Upper lobe of right lung (tissue), 1 donor: ENCODE results near the gene HMGXB3. TPM values are rescaled to one million over a fixed set of nuclear protein-coding genes. Genes with fewer than 3 reads are reported as not detected.
A peak's percentile ranks its signal among the peaks of the same experiment; 100 is the strongest.

Experiments used
- ATAC-seq: fragments of 200-7000 bp; cut with Tn5 transposase; one replicate; pipeline ENCODE4 v1.9.1; 2020; ENCODE audit warnings: mild to moderate bottlenecking, moderate library complexity
- DNase-seq: peaks from one replicate; pipeline ENCODE4 v3.0.0-alpha.2; 2020
- H3K27ac ChIP-seq: fragments of 200-600 bp; one replicate; pipeline ENCODE4 v1.8.0; 2022
- H3K27me3 ChIP-seq: fragments of 200-600 bp; one replicate; pipeline ENCODE4 v1.8.0; 2022; ENCODE audit warnings: mild to moderate bottlenecking
- H3K36me3 ChIP-seq: fragments of 200-600 bp; one replicate; pipeline ENCODE4 v1.8.0; 2022
- H3K4me1 ChIP-seq: fragments of 200-600 bp; one replicate; pipeline ENCODE4 v1.8.0; 2022
- H3K4me3 ChIP-seq: fragments of 200-600 bp; one replicate; pipeline ENCODE4 v1.8.0; 2022; ENCODE audit warnings: mild to moderate bottlenecking
- H3K9me3 ChIP-seq: fragments of 200-600 bp; one replicate; pipeline ENCODE4 v1.8.0; 2022
- CTCF ChIP-seq: fragments of 200-600 bp; IDR thresholded peaks from one replicate; pipeline ENCODE4 v1.8.0; 2022; ENCODE audit warnings: antibody characterized with exemption
- intact Hi-C: fragments of 100-400 bp; cut with DNase I; formaldehyde crosslinking; loops from one replicate; pipeline ENCODE4 v1.11.0; 2022
- total RNA-seq: library from RNA; stranded (reverse); fragmentation: NEBNext Ultra II Directional; extraction: Animal tissue kit (Norgen Biotek cat#: 25700); gene quantifications from one replicate; pipeline ENCODE4 v1.2.1, GENCODE V29; 2021
- donor health status: DM: no; HTN: yes; CAD: no; lungs with severe emphysema.

The HMGXB3 gene
- total RNA-seq, 1 donor from 2014 or later, result 33.7 TPM

- H3K9me3 ChIP-seq, result no peaks in the 10 kb centered on the region
- peaks cover 23% of the 10 kb centered on the region for H3K36me3 ChIP-seq
- peak overlapping the region; percentile 84 for H3K4me3 ChIP-seq
- DNase-seq (no peak), ATAC-seq (no peak)
- intact Hi-C loops, result no loop called here
- H3K27ac ChIP-seq, result peak overlapping the region; percentile 94
- H3K27me3 ChIP-seq, result no peaks in the 10 kb centered on the region
- peaks cover 28% of the 10 kb centered on the region for H3K4me1 ChIP-seq
- TF ChIP-seq CTCF, result no peak
These were observed 678 bp upstream of the HMGXB3 start for GRCh38 chr5:149999866-150000255.

DNA sequence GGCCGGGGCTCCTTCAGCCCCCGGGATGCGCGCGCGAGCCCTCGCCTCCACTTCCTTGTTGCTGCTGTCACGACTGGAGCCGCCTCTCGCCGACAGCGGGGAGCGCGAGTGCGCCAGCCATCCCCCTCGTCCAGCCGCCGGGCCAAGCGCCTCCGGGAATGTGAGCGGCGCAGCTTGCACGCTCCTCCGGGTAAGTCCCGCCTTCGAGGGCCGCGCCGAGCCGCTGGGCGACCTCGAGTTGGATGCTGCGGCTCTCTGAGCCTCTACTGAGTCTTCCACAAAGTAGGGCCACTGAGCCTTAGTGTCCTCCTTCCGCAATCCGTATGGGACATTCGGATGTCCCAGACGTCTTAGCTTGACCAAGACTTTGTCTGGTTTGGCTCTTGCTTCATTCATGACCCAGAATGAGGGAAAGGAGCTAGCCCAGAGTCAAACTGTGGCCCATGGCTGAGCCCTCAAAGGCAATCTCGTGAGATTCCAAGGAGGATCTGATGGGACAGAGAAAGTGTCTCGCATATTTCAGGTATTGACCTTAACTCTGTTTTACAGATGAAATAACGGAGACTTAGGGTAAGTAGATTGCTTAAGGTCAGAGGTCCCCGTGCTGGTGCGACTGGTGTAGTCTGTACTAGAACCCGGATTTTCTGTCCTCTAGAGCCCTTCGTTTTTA, 586 bp downstream of the HMGXB3 start:
- no peaks in the 10 kb centered on the region for H3K9me3 ChIP-seq
- H3K36me3 ChIP-seq, result peaks cover 21% of the 10 kb centered on the region
- peak overlapping the region; percentile 84 for H3K4me3 ChIP-seq
- H3K27me3 ChIP-seq, result no peaks in the 10 kb centered on the region
- no peak for TF ChIP-seq CTCF
- peak overlapping the region; percentile 94 for H3K27ac ChIP-seq
- peaks cover 28% of the 10 kb centered on the region for H3K4me1 ChIP-seq
- DNase-seq (peak; percentile 84), ATAC-seq (peak; percentile 58)
- intact Hi-C loops, result no loop called here

DNA sequence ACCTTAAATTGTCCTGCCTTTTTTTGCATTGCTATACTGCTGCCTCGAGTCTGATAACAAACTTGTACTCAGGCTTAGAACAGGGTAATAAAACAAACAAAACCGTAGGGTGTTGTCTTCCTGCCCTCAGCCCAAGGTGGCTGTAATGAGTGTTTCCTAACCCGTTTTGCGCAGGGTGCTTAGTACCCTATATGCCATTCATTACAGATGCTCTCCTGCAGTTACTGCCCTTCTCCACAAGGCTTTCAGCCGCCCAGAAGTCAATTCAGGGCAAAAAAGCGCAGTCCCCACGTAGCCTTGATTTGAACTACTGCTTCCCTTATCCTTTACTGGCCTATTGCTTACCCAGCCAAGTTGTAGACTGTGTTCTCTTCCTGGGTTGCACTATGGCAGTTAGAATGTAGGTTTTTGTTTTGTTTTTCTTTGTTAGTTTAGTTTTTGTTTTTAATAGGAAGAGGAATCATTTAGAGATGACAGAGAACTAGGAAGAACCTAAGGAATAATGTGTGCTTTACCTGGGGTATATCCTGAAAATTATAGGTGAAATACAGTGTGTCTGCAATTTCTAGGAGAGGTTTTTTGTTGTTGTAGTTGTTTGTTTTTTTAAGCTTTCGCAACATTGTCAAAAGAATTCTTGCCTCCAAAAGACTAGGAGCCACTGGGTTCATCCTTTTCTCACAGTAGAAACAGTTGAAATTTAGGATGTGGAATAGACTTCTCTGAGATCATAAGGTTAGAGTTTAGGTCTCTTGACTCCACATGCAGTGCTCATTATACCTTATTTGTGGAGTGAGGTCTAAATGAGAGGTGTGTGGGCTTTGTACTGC, 1.3 kb downstream of the HMGXB3 start:
- TF ChIP-seq CTCF, result peak; percentile 68
- no peaks in the 10 kb centered on the region for H3K9me3 ChIP-seq
- intact Hi-C loops, result no loop called here
- peak overlapping the region; percentile 84 for H3K4me3 ChIP-seq
- H3K27ac ChIP-seq, result peak overlapping the region; percentile 94
- ATAC-seq, result peak; percentile 69
- peaks cover 28% of the 10 kb centered on the region for H3K4me1 ChIP-seq
- no peak for DNase-seq
- H3K36me3 ChIP-seq, result peaks cover 27% of the 10 kb centered on the region
- no peaks in the 10 kb centered on the region for H3K27me3 ChIP-seq

DNA sequence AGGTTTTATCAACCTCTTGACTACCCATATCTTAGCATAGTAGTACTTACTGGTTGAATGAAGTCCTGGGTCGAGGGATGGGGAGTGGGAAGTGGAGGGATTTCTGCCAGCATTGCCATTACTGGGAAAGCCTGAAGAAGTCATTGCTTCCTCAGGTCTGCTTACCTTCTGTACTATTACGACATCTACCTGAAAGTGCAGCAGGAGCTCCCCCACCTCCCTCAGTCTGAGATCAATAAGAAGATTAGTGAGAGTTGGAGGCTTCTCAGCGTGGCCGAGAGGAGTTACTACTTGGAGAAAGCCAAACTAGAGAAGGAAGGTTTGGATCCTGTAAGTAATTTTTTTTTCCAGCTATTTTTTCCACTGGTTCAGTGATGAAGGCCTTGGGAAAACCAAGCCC, 5.8 kb downstream of the HMGXB3 start:
- H3K27me3 ChIP-seq, result no peaks in the 10 kb centered on the region
- peaks cover 20% of the 10 kb centered on the region for H3K4me1 ChIP-seq
- intact Hi-C loops, result no loop called here
- TF ChIP-seq CTCF, result no peak
- peaks cover 70% of the 10 kb centered on the region for H3K36me3 ChIP-seq
- DNase-seq, result no peak
- H3K4me3 ChIP-seq, result no peak overlapping the region
- H3K27ac ChIP-seq, result no peak overlapping the region
- no peaks in the 10 kb centered on the region for H3K9me3 ChIP-seq
- ATAC-seq, result no peak

DNA sequence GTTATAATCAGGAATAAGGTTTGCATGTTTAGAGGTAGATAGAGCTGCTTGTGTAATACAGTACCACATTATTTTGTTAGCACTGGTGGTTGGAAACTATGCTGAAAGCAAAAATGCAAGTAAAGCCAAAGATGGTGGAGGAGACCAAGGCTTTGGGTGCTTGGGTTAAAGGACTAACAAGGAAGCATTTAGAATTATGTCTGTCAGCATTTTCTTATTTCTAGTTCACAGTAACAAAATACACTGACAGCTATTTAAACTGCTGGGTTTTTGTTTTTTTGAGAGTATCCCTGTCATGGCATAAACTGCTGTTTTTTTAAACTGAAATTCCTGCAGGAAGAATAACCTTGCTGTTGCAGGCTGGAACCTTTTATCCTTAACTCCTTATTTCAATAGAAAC, 6.5 kb downstream of the HMGXB3 start:
- no peak for TF ChIP-seq CTCF
- Histone ChIP-seq H3K27ac (no peak overlapping the region), H3K4me1 (peaks cover 13% of the 10 kb centered on the region), H3K27me3 (no peaks in the 10 kb centered on the region), H3K4me3 (no peak overlapping the region), H3K9me3 (no peaks in the 10 kb centered on the region), H3K36me3 (peaks cover 76% of the 10 kb centered on the region)
- intact Hi-C loops, result no loop called here
- ATAC-seq (no peak), DNase-seq (no peak)
